Left forelimb (tissue), 1 donor: ENCODE measurements around the gene CSKMT.
"Not testable (repeated sequence)": the region's sequence is repeated elsewhere in the genome, so short reads cannot be mapped to it uniquely, and the experiment has no call there.

Experiments used
- DNase-seq: peaks from one replicate; pipeline ENCODE4 v3.0.0-alpha.2; 2018; ENCODE audit warnings: low spot score

The CSKMT gene

GRCh38 chr11:62656796-62657429 is 8.2 kb upstream of the CSKMT start:
- DNase-seq: no peak

- no peak for DNase-seq
Observed at GRCh38 chr11:62664405-62665074, 572 bp upstream of the CSKMT start.

DNA sequence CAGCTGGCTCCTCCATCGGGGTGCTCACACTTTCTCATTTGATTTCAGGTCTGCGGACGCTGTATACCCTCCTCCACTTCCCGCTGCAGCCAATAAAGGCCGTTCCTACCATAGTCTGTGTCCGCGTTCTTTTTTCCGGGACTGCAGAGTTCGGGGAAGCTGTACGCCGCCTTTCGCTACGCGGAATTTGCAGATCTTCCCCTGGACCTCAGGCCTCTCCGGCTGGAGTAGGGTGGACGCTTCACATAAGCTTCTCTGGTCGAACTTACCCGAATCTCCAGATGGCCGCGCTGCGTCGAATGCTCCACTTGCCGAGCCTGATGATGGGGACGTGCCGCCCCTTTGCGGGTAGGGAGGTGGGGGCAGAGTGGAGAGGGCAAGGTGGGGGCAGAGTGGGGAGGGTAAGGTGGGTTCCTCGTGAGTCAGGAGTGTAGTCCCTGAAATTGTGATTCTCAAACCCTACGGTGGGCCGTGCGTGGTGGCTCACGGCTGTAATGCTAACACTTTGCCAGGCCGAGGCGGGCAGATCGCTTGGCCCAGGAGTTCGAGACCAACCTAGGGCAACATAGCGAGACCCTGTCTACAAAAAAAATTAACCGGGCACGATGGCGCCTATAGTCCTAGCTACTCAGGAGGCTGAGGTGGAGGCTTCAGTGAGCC is 617 bp downstream of the CSKMT start:
- no peak for DNase-seq

DNA sequence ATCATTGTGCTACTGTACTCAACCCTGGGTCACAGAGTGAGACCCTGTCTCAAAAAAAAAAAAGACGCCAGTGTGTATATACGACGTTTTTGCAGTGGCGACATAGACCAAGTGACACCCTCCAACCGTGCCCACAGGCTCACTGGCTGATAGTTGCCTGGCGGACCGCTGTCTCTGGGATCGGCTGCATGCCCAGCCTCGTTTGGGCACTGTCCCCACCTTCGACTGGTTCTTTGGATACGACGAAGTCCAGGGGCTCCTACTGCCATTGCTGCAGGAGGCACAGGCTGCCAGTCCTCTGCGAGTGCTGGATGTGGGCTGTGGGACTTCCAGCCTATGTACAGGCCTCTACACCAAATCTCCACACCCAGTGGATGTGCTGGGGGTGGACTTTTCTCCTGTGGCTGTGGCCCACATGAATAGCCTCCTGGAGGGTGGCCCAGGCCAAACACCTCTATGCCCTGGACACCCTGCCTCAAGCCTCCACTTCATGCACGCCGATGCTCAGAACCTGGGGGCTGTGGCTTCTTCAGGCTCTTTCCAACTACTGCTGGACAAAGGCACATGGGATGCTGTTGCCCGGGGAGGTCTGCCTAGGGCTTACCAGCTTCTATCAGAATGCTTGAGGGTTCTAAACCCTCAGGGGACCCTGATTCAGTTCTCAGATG is 1.3 kb downstream of the CSKMT start:
- DNase-seq: no peak

- DNase-seq: no peak
Observed at GRCh38 chr11:62667460-62667859, 2.3 kb downstream of the CSKMT start.

GRCh38 chr11:62669420-62670161 is 4.5 kb downstream of the CSKMT start:
- no peak for DNase-seq

GRCh38 chr11:62671236-62671607 is 6.1 kb downstream of the CSKMT start:
- DNase-seq: no peak

DNA sequence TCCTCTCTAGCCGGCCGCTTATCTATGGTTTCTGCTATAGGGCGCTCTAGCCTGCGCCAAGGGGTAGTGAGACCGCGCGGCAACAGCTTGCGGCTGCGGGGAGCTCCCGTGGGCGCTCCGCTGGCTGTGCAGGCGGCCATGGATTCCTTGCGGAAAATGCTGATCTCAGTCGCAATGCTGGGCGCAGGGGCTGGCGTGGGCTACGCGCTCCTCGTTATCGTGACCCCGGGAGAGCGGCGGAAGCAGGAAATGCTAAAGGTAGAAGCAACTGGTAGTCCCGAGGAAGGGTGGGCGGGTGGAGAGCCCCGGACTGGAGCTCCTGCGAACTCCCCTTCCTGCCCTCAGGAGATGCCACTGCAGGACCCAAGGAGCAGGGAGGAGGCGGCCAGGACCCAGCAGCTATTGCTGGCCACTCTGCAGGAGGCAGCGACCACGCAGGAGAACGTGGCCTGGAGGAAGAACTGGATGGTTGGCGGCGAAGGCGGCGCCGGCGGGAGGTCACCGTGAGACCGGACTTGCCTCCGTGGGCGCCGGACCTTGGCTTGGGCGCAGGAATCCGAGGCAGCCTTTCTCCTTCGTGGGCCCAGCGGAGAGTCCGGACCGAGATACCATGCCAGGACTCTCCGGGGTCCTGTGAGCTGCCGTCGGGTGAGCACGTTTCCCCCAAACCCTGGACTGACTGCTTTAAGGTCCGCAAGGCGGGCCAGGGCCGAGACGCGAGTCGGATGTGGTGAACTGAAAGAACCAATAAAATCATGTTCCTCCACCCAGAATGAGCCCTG is 6.7 kb downstream of the CSKMT start, which contains the start of the genes LBHD1 and UQCC3:
TSS of gene LBHD1 (minus strand) at position 660 of the 782 bp plus-strand sequence. CDS start 2,236 bp downstream, outside the sequence.
TSS of gene UQCC3 (plus strand) at position 66 of the 782 bp plus-strand sequence. CDS start at position 139, 73 bp downstream.
- DNase-seq: peak; percentile 87

DNA sequence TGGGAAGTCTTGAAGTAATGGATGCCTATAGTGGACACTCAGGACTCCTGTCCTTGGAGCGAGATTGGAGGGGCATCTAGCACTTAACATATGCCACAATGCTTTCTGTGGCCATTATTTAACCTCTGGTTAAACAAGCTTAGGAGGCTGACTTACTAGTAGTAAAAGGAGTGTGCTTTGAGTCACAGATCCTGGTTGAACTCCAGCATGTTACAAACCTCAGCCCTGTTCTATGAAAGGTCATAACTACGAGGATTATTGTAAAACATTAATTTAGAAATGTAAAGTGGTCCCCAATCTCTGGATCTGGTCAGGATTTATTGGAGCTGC is 8.0 kb downstream of the CSKMT start:
- no peak for DNase-seq

GRCh38 chr11:62675415-62675814 is 10.3 kb downstream of the CSKMT start:
- not testable (repeated sequence) for DNase-seq

GRCh38 chr11:62676698-62677097 is 11.6 kb downstream of the CSKMT start:
- no peak for DNase-seq

DNA sequence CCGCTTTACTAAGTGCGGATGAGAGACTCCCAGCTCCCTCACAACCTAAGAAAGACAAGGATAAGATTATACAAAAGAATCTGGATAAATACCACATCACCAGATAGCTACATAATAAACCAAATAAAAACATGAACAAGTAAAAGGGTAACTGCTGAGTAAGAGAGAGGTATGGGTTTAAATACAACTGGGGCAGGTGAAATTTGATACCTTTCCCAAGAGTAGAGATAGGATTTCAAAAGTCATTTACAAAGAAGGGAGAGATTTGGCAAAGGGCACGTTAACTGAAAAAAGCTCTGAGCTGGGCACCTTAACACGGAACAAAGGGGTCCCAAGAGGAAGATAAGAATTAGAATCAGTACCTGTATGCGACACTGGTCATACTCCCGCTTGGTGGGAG is 12.0 kb downstream of the CSKMT start:
- no peak for DNase-seq

- no peak for DNase-seq
Observed at GRCh38 chr11:62677714-62678113, 12.6 kb downstream of the CSKMT start.

DNA sequence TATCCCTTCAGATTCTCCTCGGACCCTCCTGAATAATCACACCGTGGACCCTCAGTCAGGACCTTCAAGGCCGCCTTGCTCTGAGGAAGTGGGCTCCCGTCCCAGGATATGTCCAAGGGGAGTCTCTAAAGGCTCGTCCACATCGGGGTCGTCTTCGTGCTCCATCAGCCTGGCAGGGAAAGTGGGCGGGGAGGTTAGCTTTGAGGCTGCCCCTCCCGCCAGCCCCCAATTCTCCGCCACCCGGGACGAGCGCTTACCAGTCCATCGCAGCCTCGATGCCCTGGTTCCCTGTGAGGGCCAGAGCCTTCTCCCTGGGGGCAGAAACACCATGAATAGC is 13.3 kb downstream of the CSKMT start:
- DNase-seq: no peak

GRCh38 chr11:62678770-62679696 is 13.9 kb downstream of the CSKMT start, which contains the start of gene UBXN1:
Gene UBXN1 (minus strand): TSS chr11:62679073. CDS start chr11:62678923, 150 bp downstream.
- DNase-seq: peak; percentile 97

DNA sequence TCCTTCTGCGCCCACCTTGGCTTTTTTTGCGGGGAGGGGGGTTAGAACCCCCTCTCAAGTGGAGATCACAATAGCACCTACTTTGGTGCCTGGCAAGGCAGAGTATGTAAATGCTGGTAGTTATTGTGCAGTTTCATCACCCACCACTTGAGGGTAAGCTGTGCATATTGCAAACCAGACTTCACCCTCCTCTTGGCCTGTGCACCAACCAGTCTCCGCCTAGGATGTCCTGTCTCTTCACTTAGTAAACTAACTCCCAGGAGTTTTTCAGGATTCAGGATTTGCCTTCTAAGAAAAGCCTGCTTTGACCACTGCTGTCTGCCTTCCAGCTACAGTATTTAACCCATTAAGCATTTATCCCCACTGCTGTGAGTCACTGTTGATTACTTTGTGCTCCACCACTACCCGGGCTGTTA is 15.7 kb downstream of the CSKMT start:
- DNase-seq: no peak

DNA sequence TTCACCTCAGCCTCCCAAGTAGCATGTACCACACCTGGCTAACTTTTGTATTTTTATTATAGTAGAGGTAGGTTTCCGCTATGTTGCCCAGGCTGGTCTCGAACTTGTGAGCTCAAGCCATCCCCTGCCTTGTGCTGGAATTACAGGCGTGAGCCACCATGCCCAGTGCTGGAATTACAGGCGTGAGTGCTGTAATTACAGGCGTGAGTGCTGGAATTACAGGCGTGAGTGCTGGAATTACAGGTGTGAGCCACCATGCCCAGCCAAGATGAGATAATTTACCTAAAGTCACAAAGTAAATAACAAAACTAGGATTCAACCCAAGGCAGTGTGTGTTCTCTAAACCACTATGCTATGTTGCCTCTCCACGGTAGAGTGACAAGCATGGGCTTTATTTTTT is 17.4 kb downstream of the CSKMT start:
- DNase-seq: no peak

DNA sequence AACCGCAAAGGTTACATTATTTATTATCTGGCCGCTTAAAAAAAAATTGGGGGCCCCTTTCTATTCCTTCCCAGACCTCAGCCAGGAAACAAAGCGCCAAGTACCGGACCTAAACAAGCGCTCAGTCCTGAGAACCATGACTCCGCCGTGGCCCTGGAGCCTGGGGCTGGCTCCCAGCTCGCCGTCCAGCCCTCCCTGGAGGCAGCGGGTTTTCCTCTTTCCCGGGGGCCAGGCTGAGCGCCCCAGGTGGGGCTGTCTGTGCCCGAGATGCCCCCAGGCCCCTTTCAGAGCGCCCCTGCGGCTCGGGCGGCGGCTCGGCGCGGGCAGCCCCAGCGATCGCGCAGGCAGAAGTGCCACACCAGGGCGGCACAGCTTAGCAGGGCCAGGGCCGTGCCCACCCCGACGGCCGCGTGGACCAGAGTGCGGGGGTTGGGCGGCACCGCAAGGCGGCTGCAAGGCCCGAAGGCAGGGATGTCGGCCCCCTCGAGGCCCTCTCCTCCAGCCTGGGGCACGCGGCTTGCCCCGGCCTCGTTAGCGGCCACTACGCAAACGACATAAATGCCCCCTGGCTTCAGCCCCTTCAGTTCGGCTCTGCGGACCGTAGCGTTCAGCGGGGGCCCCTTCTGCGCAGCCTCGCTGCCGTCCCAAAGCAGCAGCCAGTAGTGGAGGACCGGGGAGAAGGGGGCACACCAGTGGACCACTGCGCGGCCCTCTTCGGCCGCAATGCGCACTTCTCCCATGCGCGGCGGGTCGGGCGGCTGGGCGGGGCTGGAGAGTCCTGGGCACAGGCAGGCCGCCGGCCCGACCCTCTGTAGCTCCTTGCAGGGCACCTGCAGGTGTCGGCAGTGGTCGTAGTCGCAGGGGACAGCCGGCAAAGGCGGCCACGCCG is 22.6 kb downstream of the CSKMT start:
- DNase-seq: no peak

GRCh38 chr11:62688491-62688890 is 23.4 kb downstream of the CSKMT start:
- no peak for DNase-seq
